Prostate gland (tissue), 2 donors: ENCODE results near the gene PPL.

Experiments used
- CTCF ChIP-seq, 4 experiments: fragments of 200-600 bp in 2 of 4; fragments of 450-650 bp in 2 of 4; sonication (generic) in 2 of 4; IDR thresholded peaks; 1 replicate in 3 of 4; 2 replicates in 1 of 4; pipeline ENCODE4 v1.5.1; 2016 to 2019; ENCODE audit warnings: antibody characterized with exemption in 4 of 4, mild to moderate bottlenecking in 2 of 4, moderate library complexity in 2 of 4
- POLR2A ChIP-seq: fragments of 450-650 bp; IDR thresholded peaks from one replicate; pipeline ENCODE4 v1.6.1; 2016; ENCODE audit warnings: antibody characterized with exemption, mild to moderate bottlenecking

DNA sequence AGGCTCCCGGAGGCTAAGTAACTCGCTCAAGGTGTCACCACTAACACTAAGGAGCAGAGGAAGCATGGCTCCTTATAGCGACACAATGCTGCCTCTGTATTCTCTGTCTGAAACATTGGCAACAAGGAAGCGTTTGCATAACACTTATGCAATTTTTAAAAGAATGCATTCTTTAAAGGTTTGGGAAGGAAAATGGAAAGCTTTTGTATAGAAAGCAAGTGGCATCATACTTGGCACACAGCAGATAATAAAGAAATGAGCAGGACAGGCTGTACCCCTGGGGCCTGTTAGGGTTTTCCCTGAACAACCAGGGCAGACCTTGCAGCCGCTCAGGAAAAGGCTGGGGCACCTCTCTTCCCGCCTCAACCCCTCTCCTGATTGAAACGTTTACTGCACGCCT is 36.9 kb downstream of the PPL start:
- TF ChIP-seq CTCF (IDR thresholded peaks at IDR 0.05) (no peak), POLR2A (no peak)
